ENCODE data around the gene ZRANB3. TPM values are rescaled to one million over a fixed set of nuclear protein-coding genes. Genes with fewer than 3 reads are reported as not detected.

The ZRANB3 gene
- total RNA-seq, 2 experiments from 2014 or later = 21.4 to 21.5 TPM

- POLR2A ChIA-PET = no interaction called here
- TF ChIP-seq, protein P1, sequence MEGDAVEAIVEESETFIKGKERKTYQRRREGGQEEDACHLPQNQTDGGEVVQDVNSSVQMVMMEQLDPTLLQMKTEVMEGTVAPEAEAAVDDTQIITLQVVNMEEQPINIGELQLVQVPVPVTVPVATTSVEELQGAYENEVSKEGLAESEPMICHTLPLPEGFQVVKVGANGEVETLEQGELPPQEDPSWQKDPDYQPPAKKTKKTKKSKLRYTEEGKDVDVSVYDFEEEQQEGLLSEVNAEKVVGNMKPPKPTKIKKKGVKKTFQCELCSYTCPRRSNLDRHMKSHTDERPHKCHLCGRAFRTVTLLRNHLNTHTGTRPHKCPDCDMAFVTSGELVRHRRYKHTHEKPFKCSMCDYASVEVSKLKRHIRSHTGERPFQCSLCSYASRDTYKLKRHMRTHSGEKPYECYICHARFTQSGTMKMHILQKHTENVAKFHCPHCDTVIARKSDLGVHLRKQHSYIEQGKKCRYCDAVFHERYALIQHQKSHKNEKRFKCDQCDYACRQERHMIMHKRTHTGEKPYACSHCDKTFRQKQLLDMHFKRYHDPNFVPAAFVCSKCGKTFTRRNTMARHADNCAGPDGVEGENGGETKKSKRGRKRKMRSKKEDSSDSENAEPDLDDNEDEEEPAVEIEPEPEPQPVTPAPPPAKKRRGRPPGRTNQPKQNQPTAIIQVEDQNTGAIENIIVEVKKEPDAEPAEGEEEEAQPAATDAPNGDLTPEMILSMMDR (IDR thresholded peaks at IDR 0.05) = no peak
- Mint-ChIP-seq H3K4me3 (no peak overlapping the region), H3K9me3 (peaks cover 14% of the 10 kb centered on the region), H3K27ac (no peak overlapping the region), H3K36me3 (ENCODE audit: low read depth) (peaks cover 10% of the 10 kb centered on the region), H3K27me3 (no peaks in the 10 kb centered on the region), H3K4me1 (ENCODE audit: low read depth) (no peaks in the 10 kb centered on the region)
- no peak for ATAC-seq
- DNase-seq = no peak
- CTCF ChIA-PET = no interaction called here
- intact Hi-C loops (cut with micrococcal nuclease) = no loop called here
These were observed 343.7 kb downstream of the ZRANB3 start for GRCh38 chr2:135187270-135187669.

GRCh38 chr2:135186054-135186453 lies 345.0 kb downstream of the ZRANB3 start:
- H3K27me3 Mint-ChIP-seq = no peaks in the 10 kb centered on the region
- DNase-seq = no peak
- H3K27ac Mint-ChIP-seq = no peak overlapping the region
- POLR2A ChIA-PET = no interaction called here
- CTCF ChIA-PET = no interaction called here
- peaks cover 14% of the 10 kb centered on the region for H3K9me3 Mint-ChIP-seq
- H3K36me3 Mint-ChIP-seq (ENCODE audit: low read depth) = peaks cover 7% of the 10 kb centered on the region
- no peaks in the 10 kb centered on the region for H3K4me1 Mint-ChIP-seq (ENCODE audit: low read depth)
- intact Hi-C loops (cut with micrococcal nuclease) = no loop called here
- ATAC-seq = no peak
- no peak overlapping the region for H3K4me3 Mint-ChIP-seq
- TF ChIP-seq, protein P1 (IDR thresholded peaks at IDR 0.05) = no peak

DNA sequence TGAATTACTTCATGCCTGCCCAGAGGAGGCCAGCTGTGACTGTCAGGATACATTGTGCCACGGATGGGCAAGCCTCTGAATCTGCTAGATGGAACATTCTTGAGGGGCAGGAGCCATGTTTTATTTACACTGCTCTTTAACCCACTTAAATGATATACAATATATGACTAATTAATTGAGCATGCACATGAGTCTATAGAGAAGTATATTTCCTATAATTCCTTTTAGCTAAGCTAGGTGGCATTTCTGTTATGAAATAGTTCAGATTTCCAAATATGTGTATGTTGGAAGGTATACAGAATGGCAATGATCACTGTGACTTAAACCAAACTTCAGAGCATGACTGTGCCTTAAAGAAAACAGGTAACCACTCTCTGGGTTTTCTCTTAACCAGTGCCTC lies 347.2 kb downstream of the ZRANB3 start:
- TF ChIP-seq, protein P1 (IDR thresholded peaks at IDR 0.05) = no peak
- POLR2A ChIA-PET = interaction anchor here (0.6 kb wide), 1 partner anchor 175 kb away, joined by 4 read pairs; no protein-coding TSS in a partner anchor
- Mint-ChIP-seq H3K36me3 (ENCODE audit: low read depth) (peaks cover 1% of the 10 kb centered on the region), H3K27me3 (no peaks in the 10 kb centered on the region), H3K4me1 (ENCODE audit: low read depth) (no peaks in the 10 kb centered on the region), H3K4me3 (no peak overlapping the region), H3K27ac (no peak overlapping the region), H3K9me3 (peaks cover 3% of the 10 kb centered on the region)
- intact Hi-C loops (cut with micrococcal nuclease) = no loop called here
- DNase-seq (no peak), ATAC-seq (no peak)
- CTCF ChIA-PET = interaction anchor here (1.6 kb wide), 1 partner anchor 526 kb away, joined by 3 read pairs; no protein-coding TSS in a partner anchor

- no peaks in the 10 kb centered on the region for H3K27me3 Mint-ChIP-seq
- POLR2A ChIA-PET = interaction anchor here (0.6 kb wide), 1 partner anchor 49 kb away, joined by 3 read pairs; no protein-coding TSS in a partner anchor
- H3K4me3 Mint-ChIP-seq = no peak overlapping the region
- no peak for ATAC-seq
- peaks cover 2% of the 10 kb centered on the region for H3K36me3 Mint-ChIP-seq (ENCODE audit: low read depth)
- no peak for DNase-seq
- no peaks in the 10 kb centered on the region for H3K9me3 Mint-ChIP-seq
- H3K4me1 Mint-ChIP-seq (ENCODE audit: low read depth) = no peaks in the 10 kb centered on the region
- TF ChIP-seq, protein P1 (IDR thresholded peaks at IDR 0.05) = no peak
- intact Hi-C loops (cut with micrococcal nuclease) = no loop called here
- no peak overlapping the region for H3K27ac Mint-ChIP-seq
- CTCF ChIA-PET = interaction anchor here (1.6 kb wide), 1 partner anchor 527 kb away, joined by 3 read pairs; no protein-coding TSS in a partner anchor
These were observed 348.4 kb downstream of the ZRANB3 start for GRCh38 chr2:135182601-135183000.

- H3K27me3 Mint-ChIP-seq = no peaks in the 10 kb centered on the region
- ChIA-PET CTCF (interaction anchor here (1.6 kb wide), 1 partner anchor 527 kb away, joined by 3 read pairs; no protein-coding TSS in a partner anchor), POLR2A (interaction anchor here (0.6 kb wide), 1 partner anchor 49 kb away, joined by 3 read pairs; no protein-coding TSS in a partner anchor)
- H3K4me3 Mint-ChIP-seq = no peak overlapping the region
- H3K9me3 Mint-ChIP-seq = peaks cover under 1% of the 10 kb centered on the region
- no peaks in the 10 kb centered on the region for H3K4me1 Mint-ChIP-seq (ENCODE audit: low read depth)
- intact Hi-C loops (cut with micrococcal nuclease) = no loop called here
- ATAC-seq (no peak), DNase-seq (no peak)
- TF ChIP-seq, protein P1 (IDR thresholded peaks at IDR 0.05) = no peak
- no peak overlapping the region for H3K27ac Mint-ChIP-seq
- peaks cover 4% of the 10 kb centered on the region for H3K36me3 Mint-ChIP-seq (ENCODE audit: low read depth)
These were observed 348.8 kb downstream of the ZRANB3 start for GRCh38 chr2:135182190-135182589.
